ENCODE results near the gene DNAJC15.

Gene DNAJC15

DNA sequence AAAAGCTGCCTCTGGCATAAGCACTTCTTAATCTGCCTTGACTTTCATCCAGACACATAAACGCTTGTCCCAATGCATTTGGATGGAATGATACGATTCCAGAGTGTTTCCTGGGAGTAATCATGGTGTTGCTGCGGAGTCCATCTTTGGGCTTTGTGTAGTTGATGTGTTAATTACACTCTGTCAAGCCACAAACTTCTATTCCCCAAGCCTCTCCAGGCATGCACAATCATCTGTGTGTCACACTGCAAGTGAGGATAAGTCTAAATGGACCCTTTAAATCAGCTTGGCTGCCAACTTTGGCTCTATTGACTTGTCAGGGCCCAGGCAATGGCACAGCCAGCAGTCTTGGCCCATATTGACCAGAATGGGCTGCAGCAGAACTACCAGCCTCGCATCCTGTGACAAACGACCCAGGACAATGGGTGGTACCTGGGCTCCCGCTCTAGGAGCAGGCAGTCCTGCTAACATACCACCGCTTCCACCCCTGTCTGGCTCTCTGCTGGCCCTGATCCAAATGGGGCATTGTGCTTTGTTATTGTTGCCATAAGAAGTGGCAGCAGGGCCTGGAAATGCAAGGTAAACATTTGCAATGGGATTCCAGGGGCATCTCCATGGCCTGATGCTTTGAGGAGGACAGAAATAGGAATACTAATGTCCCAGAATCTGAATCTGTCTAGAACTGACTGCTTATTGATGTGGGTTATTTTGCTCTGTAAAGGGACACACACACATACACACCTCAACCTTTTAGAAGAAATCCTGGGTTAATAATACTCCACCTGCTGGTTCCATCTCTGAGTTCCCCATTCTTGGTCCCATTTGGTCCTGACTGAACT is 127.2 kb downstream of the DNAJC15 start:
- no peak for DNase-seq (ENCODE audit: extremely low read depth in 1 of 2, low read depth in 1 of 2)

DNA sequence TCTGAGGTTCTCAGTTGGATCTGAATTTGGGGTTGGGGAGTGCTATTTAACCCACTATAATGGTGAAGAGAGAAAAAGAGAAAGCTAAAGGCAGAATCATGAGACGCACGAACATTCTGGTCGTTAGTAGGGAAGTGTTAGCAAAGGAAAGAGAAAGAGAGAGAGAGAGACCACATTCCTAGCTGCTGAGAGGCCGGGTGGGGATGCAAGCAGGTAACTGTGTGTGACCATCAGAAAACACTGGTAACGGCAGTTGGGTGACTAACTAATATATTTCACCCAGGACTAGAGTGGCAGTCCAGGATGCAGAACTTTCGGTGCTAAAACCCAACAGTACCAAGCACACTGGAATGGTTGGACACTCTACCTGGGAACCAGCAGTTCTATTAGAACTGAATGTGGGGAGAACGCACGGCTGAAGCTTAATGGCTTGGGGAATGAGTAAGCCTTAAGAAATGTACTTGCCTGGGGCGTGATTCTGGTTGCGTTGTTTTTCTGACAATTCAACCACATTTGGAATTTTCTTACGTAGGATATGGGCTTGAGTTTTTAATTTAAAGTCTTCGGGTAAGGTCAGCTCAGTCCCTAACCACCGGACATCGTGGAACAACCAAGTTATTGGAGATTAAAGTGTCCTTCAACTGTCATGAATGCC is 130.2 kb downstream of the DNAJC15 start:
- DNase-seq (ENCODE audit: extremely low read depth in 1 of 2, low read depth in 1 of 2): no peak

DNA sequence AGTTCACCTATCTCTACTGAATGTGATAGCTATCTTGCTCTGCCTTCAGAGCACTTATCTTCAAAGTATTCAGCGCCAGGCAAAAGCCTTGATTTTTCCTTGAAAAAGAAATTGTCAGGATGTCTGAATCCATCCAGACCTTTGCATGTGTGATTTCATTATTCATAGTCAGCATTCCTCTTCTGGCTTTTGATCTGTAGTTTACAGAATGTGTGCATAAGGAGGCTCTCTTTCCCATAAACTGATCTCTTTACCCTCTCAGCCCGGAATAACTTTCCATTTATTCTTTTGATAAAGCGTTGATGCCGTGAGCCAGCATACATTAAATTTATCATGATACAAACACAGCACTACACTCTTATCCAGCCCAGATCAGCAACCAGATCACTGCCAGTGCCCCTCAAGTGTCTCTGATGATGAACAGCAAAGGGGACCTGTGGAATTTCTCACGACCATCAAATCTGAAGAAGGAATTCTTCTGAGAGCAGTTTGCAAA is 130.8 kb downstream of the DNAJC15 start:
- DNase-seq (ENCODE audit: extremely low read depth in 1 of 2, low read depth in 1 of 2): no peak

DNA sequence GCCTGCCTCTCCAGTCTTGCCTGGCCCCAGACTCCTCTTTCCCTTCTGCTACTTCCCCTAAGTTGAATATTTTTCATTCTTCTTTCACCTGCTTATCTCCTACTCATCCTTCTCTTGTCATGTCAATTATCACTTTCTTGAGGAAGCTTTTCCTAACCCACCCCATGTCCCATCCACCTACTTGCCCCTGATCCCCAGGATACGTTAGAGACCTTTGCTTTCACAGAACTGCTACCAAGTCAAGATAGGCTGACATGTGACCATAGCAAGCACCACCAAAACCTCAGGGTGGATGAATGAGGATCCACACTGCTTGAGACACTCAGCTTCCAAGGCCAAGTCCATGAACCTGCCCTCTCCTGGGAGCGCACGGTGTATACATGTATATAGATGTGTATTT is 131.5 kb downstream of the DNAJC15 start:
- DNase-seq (ENCODE audit: extremely low read depth in 1 of 2, low read depth in 1 of 2): no peak

DNA sequence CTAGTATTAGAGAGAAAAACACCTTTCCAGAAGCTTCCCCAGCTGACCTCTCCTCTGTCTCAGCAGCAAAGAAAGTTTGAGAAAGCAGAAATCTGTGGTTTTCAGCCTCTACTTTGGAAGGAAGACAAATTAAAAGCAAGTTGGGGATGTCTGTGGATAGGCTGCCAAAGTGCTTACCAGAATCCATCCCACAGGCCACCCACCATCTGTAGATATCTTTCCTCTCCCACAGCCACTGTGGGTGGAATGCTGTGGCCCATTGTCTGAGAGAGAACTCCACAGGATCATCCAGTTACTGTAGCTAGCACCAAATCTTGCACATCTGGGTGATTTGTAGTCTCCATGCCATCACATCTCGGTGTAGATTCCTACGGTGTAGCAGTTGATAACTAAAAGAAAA is 133.5 kb downstream of the DNAJC15 start:
- no peak for DNase-seq (ENCODE audit: extremely low read depth in 1 of 2, low read depth in 1 of 2)

DNA sequence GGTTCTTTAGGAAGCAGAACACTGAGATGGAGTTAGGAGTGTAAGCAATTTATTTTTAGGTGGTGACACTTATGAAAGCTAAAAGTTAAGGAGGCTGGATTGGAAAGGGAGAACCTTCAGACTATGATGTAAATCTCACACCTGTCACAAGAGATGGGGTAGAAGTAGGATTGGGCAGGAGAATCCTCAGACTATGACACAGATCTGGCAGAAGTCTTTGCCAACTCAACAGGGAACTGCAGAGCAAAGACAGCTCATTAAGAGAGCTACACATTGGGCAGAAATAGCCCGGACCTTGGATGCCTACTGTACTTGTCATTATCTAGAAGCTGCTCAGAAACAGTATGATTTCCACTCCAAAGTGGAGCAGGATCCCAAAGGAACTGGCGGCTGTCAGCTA is 134.4 kb downstream of the DNAJC15 start:
- DNase-seq (ENCODE audit: extremely low read depth in 1 of 2, low read depth in 1 of 2): no peak

- no peak for DNase-seq (ENCODE audit: extremely low read depth in 1 of 2, low read depth in 1 of 2)
Measured at GRCh38 chr13:43158516-43158915, 135.1 kb downstream of the DNAJC15 start.

GRCh38 chr13:43159026-43159461 is 135.7 kb downstream of the DNAJC15 start:
- DNase-seq (ENCODE audit: extremely low read depth in 1 of 2, low read depth in 1 of 2): no peak

Data from activated CD8-positive, alpha-beta memory T cell treated with anti-CD3 and anti-CD28 coated beads for 1 hour (primary cell).